GM23248 (cell line): ENCODE measurements around the gene SLC38A11. TPM values are rescaled to one million over a fixed set of nuclear protein-coding genes. Genes with fewer than 3 reads are reported as not detected.
A peak's percentile ranks its signal among the peaks of the same experiment; 100 is the strongest.
"Not testable (repeated sequence)": the region's sequence is repeated elsewhere in the genome, so short reads cannot be mapped to it uniquely, and the experiment has no call there.

Experiments
- DNase-seq: peaks from one replicate; pipeline ENCODE4 v3.0.0-alpha.2; 2015
- H2AFZ ChIP-seq: fragments of 200-600 bp; sonication (generic); 2 replicates; pipeline ENCODE4 v1.6.1; 2016; ENCODE audit warnings: antibody characterized with exemption
- H3F3A ChIP-seq: fragments of 200-600 bp; sonication (generic); 2 replicates; pipeline ENCODE4 v1.6.1; 2016; ENCODE audit warnings: mild to moderate bottlenecking, antibody characterized with exemption, mixed run types; ENCODE audit not compliant: insufficient read depth
- H3K27ac ChIP-seq: fragments of 200-600 bp; sonication (generic); 2 replicates; pipeline ENCODE4 v1.5.1; 2016; ENCODE audit warnings: mild to moderate bottlenecking
- H3K27me3 ChIP-seq: fragments of 200-600 bp; sonication (generic); replicated peaks from 2 replicates; pipeline ENCODE4 v1.6.1; 2016; ENCODE audit warnings: mild to moderate bottlenecking; ENCODE audit not compliant: insufficient read depth
- H3K36me3 ChIP-seq: fragments of 200-600 bp; sonication (generic); 2 replicates; pipeline ENCODE4 v1.6.1; 2016; ENCODE audit warnings: low read depth, mild to moderate bottlenecking
- H3K4me1 ChIP-seq: fragments of 200-600 bp; sonication (generic); 2 replicates; pipeline ENCODE4 v1.6.1; 2016; ENCODE audit warnings: mild to moderate bottlenecking; ENCODE audit not compliant: insufficient read depth
- H3K4me2 ChIP-seq: fragments of 200-600 bp; sonication (generic); one replicate; pipeline ENCODE4 v1.6.1; 2016; ENCODE audit warnings: mild to moderate bottlenecking; ENCODE audit not compliant: unreplicated experiment
- H3K4me3 ChIP-seq: fragments of 200-600 bp; sonication (generic); 2 replicates; pipeline ENCODE4 v1.5.1; 2016; ENCODE audit warnings: mild to moderate bottlenecking
- H3K79me2 ChIP-seq: fragments of 200-600 bp; sonication (generic); 2 replicates; pipeline ENCODE4 v1.6.1; 2016; ENCODE audit warnings: mild to moderate bottlenecking; ENCODE audit not compliant: insufficient read depth
- H3K9ac ChIP-seq: fragments of 200-600 bp; sonication (generic); 2 replicates; pipeline ENCODE4 v1.6.1; 2016; ENCODE audit warnings: mild to moderate bottlenecking
- H3K9me2 ChIP-seq: fragments of 200-600 bp; sonication (generic); 2 replicates; pipeline ENCODE4 v1.6.1; 2016; ENCODE audit warnings: mixed run types, mild to moderate bottlenecking, moderate library complexity; ENCODE audit not compliant: insufficient read depth
- H3K9me3 ChIP-seq: fragments of 200-600 bp; sonication (generic); one replicate; pipeline ENCODE4 v1.6.1; 2017; ENCODE audit warnings: low read depth
- H4K20me1 ChIP-seq: fragments of 200-600 bp; sonication (generic); 2 replicates; pipeline ENCODE4 v1.6.0; 2016; ENCODE audit not compliant: insufficient read depth
- EZH2 ChIP-seq: fragments of 200-600 bp; sonication (generic); IDR thresholded peaks from 2 replicates; pipeline ENCODE4 v1.6.1; 2018; ENCODE audit warnings: antibody characterized with exemption, mild to moderate bottlenecking; ENCODE audit not compliant: insufficient read depth, poor library complexity, severe bottlenecking
- EZH2phosphoT487 ChIP-seq: fragments of 200-600 bp; sonication (generic); IDR thresholded peaks from 2 replicates; pipeline ENCODE4 v1.6.1; 2018; ENCODE audit warnings: antibody characterized with exemption, moderate library complexity, mild to moderate bottlenecking, low read depth; ENCODE audit not compliant: insufficient read depth
- WGBS, 2 experiments: methylation state at CpG; one replicate each; pipeline ENCODE4 v1.1.6; 2015 to 2017; ENCODE audit warnings: low lambda C conversion rate in 2 of 2, low coverage in 1 of 2; ENCODE audit errors: missing lambda C conversion rate in 2 of 2; 5-methylcytosine and 5-hydroxymethylcytosine counted together
- in situ Hi-C: fragments of 300-500 bp; cut with MboI; formaldehyde crosslinking; loops from 2 replicates; pipeline ENCODE4 v1.15.0; 2020
- polyA plus RNA-seq: library from polyadenylated mRNA; unstranded; fragments of >200 nt; fragmentation: Nextera tagmentation; extraction: Ambion mirVana; gene quantifications from 2 replicates; pipeline ENCODE4 v1.2.1, GENCODE V29; 2016
- total RNA-seq: library from RNA; depleted of rRNA; stranded (reverse); fragments of >200 nt; shearing (Covaris generic); gene quantifications from 2 replicates; pipeline ENCODE4 v1.2.3, GENCODE V29; 2014; rRNA removed

The SLC38A11 gene, protein sequence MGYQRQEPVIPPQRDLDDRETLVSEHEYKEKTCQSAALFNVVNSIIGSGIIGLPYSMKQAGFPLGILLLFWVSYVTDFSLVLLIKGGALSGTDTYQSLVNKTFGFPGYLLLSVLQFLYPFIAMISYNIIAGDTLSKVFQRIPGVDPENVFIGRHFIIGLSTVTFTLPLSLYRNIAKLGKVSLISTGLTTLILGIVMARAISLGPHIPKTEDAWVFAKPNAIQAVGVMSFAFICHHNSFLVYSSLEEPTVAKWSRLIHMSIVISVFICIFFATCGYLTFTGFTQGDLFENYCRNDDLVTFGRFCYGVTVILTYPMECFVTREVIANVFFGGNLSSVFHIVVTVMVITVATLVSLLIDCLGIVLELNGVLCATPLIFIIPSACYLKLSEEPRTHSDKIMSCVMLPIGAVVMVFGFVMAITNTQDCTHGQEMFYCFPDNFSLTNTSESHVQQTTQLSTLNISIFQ
- total RNA-seq (not detected in 2 replicates), polyA plus RNA-seq (not detected in 2 replicates)

- Histone ChIP-seq H3K27me3 (no peaks in the 10 kb centered on the region), H4K20me1 (no peaks in the 10 kb centered on the region), H2AFZ (peak within 1 kb of the TSS; percentile 77), H3K9ac (peak within 1 kb of the TSS; percentile 37), H3K4me3 (peak within 1 kb of the TSS; percentile 72), H3K4me2 (peak within 1 kb of the TSS; percentile 92), H3K79me2 (no peaks in the 10 kb centered on the region), H3K27ac (no peak within 1 kb of the TSS), H3F3A (no peaks in the 10 kb centered on the region), H3K36me3 (no peaks in the 10 kb centered on the region), H3K9me3 (no peaks in the 10 kb centered on the region), H3K4me1 (0 out of 2 replicates have a peak, but pooled peaks cover 5% of the 10 kb centered on the region), H3K9me2 (no peaks in the 10 kb centered on the region)
- TF ChIP-seq EZH2 (no peak), EZH2phosphoT487 (no peak)
- peak; percentile 67 for DNase-seq
- 2 to 3% methylated on average over 29 to 32 of the region's 34 CpGs for WGBS, 2 experiments
- in situ Hi-C loops: no loop called here
Observed at GRCh38 chr2:164954954-164955701, at the start of gene SLC38A11. SLC38A11 (minus strand) TSS chr2:164955525; CDS start chr2:164955247, 278 bp downstream.

DNA sequence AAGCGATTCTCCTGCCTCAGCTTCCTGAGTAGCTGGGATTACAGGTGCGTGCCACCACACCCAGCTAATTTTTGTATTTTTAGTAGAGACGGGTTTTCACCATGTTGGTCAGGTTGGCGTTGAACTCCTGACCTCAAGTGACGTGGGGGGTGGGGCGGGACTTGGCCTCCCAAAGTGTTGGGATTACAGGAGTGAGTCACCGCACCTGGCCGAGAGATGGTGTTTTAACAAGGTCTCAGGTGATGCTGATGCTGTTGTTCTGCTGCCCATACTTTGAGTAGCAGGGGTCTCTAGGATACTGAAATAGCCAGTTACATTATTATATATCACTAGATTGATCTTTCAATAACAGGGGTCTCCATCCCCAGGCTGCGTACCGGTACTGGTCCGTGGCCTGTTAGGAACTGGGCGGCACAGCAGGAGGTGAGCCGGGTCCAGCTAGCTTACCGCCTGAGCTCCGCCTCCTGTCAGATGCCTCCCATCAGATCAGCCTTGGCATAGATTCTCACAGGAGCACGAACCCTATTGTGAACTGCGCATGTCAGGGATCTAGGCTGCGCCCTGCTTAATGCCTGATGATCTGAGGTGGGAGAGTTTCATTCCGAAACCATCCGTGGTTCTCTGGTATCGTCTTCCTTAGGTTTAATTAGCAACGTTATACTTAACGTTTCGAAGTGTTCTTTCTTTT is 48.3 kb upstream of the SLC38A11 start:
- Histone ChIP-seq H3K79me2 (no peaks in the 10 kb centered on the region), H2AFZ (no peak overlapping the region), H3K4me3 (no peak overlapping the region), H3K36me3 (no peaks in the 10 kb centered on the region), H3K4me2 (no peak overlapping the region), H3K27ac (no peak overlapping the region), H3K9me2 (no peaks in the 10 kb centered on the region), H3F3A (no peaks in the 10 kb centered on the region), H3K9me3 (no peaks in the 10 kb centered on the region), H4K20me1 (no peaks in the 10 kb centered on the region), H3K9ac (no peak overlapping the region), H3K4me1 (no peaks in the 10 kb centered on the region), H3K27me3 (no peaks in the 10 kb centered on the region)
- in situ Hi-C loops: loop anchor here (25.0 kb wide), 1 partner anchor 184 kb away; no protein-coding TSS in a partner anchor
- DNase-seq: no peak
- TF ChIP-seq EZH2: no peak
- TF ChIP-seq EZH2phosphoT487: no peak
- WGBS, 2 experiments: 86% methylated on average over 24 of the region's 24 CpGs

GRCh38 chr2:165002638-165003037 is 47.3 kb upstream of the SLC38A11 start:
- Histone ChIP-seq H3K79me2 (no peaks in the 10 kb centered on the region), H3K27me3 (no peaks in the 10 kb centered on the region), H4K20me1 (no peaks in the 10 kb centered on the region), H3K4me2 (no peak overlapping the region), H2AFZ (no peak overlapping the region), H3K36me3 (no peaks in the 10 kb centered on the region), H3K4me3 (no peak overlapping the region), H3K9ac (no peak overlapping the region), H3K9me2 (no peaks in the 10 kb centered on the region), H3F3A (no peaks in the 10 kb centered on the region), H3K4me1 (no peaks in the 10 kb centered on the region), H3K27ac (no peak overlapping the region), H3K9me3 (no peaks in the 10 kb centered on the region)
- WGBS, 2 experiments: 91 to 97% methylated on average over 1 of the region's 1 CpG
- TF ChIP-seq EZH2phosphoT487 (no peak), EZH2 (no peak)
- in situ Hi-C loops: loop anchor here (25.0 kb wide), 1 partner anchor 185 kb away; no protein-coding TSS in a partner anchor
- DNase-seq: no peak

- H3K9me2 ChIP-seq, H3K9ac ChIP-seq, in situ Hi-C loops, H3K36me3 ChIP-seq, H4K20me1 ChIP-seq, H3K27me3 ChIP-seq, H3K4me2 ChIP-seq, DNase-seq, H2AFZ ChIP-seq, H3K27ac ChIP-seq, H3K4me3 ChIP-seq, H3K79me2 ChIP-seq, H3K9me3 ChIP-seq, H3F3A ChIP-seq: not testable (repeated sequence)
- 91 to 92% methylated on average over 18 to 43 of the region's 43 CpGs for whole genome bisulfite sequencing, 2 experiments
- peaks cover 16% of the 10 kb centered on the region for H3K4me1 ChIP-seq
Observed at GRCh38 chr2:164994664-164995299, 39.5 kb upstream of the SLC38A11 start.
